Muscle layer of colon (tissue), 2 donors: ENCODE data around the gene BPIFB1.

ENCODE experiments used
- H3K27ac ChIP-seq: one replicate; pipeline ENCODE4 v1.7.0; 2013; ENCODE audit warnings: low read depth, mild to moderate bottlenecking, low read length, moderate library complexity
- H3K27me3 ChIP-seq, 2 donors: one replicate each; pipeline ENCODE4 v1.7.0; 2013; ENCODE audit warnings: low read length in 2 of 2, mild to moderate bottlenecking in 2 of 2; ENCODE audit not compliant: insufficient read depth in 2 of 2, control insufficient read depth in 1 of 2
- H3K36me3 ChIP-seq: one replicate; pipeline ENCODE4 v1.7.0; 2013; ENCODE audit warnings: mild to moderate bottlenecking, low read length; ENCODE audit not compliant: insufficient read depth
- H3K4me1 ChIP-seq: one replicate; pipeline ENCODE4 v1.7.0; 2013; ENCODE audit warnings: mild to moderate bottlenecking, low read length; ENCODE audit not compliant: insufficient read depth
- H3K4me3 ChIP-seq, 2 donors: one replicate each; pipeline ENCODE4 v1.7.0; 2013; ENCODE audit warnings: low read length in 2 of 2, low read depth in 1 of 2, mild to moderate bottlenecking in 1 of 2, moderate library complexity in 1 of 2
- H3K9ac ChIP-seq: one replicate; pipeline ENCODE4 v1.7.0; 2013; ENCODE audit warnings: low read length
- H3K9me3 ChIP-seq: one replicate; pipeline ENCODE4 v1.7.0; 2013; ENCODE audit warnings: mild to moderate bottlenecking, low read length
- donor health status: abdominal sarcoma.
- donor health status: Adenocarcinoma of cecum.

Gene BPIFB1

GRCh38 chr20:33352258-33353012 is 69.4 kb downstream of the BPIFB1 start:
- Histone ChIP-seq H3K9me3 (no peaks in the 10 kb centered on the region), H3K9ac (no peak overlapping the region), H3K27me3 (no peaks in the 10 kb centered on the region), H3K4me3 (no peak overlapping the region), H3K36me3 (peaks cover 27% of the 10 kb centered on the region), H3K27ac (no peak overlapping the region), H3K4me1 (no peaks in the 10 kb centered on the region)

DNA sequence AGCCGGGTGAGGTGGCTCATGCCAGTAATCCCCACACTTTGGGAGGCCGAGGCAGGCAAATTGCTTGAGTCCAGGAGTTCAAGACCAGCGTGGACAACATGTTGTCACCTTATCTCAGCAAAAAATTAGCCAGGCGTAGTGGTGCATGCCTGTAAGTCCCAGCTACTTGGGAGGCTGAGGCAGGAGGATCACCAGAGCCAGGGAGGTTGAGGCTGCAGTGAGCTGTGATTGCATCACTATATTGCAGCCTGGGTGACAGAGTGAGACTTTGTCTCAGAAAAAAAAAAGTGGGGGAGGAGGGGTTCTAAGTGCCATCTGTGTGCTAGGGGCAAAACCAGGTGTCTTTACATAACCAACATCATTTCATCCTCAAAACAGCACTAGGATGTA is 70.0 kb downstream of the BPIFB1 start:
- Histone ChIP-seq H3K9ac (no peak overlapping the region), H3K9me3 (no peaks in the 10 kb centered on the region), H3K27me3 (no peaks in the 10 kb centered on the region), H3K4me1 (no peaks in the 10 kb centered on the region), H3K4me3 (no peak overlapping the region), H3K27ac (no peak overlapping the region), H3K36me3 (peaks cover 29% of the 10 kb centered on the region)
